GM18511 (cell line): ENCODE results near the gene MUC13.
"Not testable (repeated sequence)": the region's sequence is repeated elsewhere in the genome, so short reads cannot be mapped to it uniquely, and the experiment has no call there.

Experiments
- ATAC-seq: cut with Tn5 transposase; IDR thresholded peaks from one replicate; pipeline ENCODE4 v1.9.1; 2021; ENCODE audit warnings: mild to moderate bottlenecking, moderate library complexity; ENCODE audit not compliant: unreplicated experiment

MUC13 gene, protein sequence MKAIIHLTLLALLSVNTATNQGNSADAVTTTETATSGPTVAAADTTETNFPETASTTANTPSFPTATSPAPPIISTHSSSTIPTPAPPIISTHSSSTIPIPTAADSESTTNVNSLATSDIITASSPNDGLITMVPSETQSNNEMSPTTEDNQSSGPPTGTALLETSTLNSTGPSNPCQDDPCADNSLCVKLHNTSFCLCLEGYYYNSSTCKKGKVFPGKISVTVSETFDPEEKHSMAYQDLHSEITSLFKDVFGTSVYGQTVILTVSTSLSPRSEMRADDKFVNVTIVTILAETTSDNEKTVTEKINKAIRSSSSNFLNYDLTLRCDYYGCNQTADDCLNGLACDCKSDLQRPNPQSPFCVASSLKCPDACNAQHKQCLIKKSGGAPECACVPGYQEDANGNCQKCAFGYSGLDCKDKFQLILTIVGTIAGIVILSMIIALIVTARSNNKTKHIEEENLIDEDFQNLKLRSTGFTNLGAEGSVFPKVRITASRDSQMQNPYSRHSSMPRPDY

DNA sequence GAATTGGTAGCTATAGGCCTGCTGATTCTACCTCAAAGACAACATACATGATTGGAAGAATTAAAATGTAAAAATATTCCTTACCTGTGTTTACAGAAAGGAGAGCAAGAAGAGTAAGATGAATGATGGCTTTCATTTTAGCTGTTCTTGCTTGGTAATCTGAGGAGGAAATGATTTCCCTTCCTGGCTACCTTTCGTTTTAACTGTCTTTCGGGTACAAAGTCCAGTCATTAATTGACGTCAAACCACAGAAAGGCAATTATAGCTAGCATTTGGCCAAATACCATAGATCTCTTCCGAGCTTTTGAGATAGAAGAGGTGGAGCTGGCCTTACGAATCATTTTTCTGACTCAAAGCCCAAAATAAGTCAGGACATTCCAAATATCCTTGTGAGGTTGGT is at the start of gene MUC13:
MUC13 (minus strand) TSS at position 175 of the 400 bp plus-strand sequence; CDS start at position 136, 39 bp downstream.
- ATAC-seq: no peak

GRCh38 chr3:124982855-124983254 is 48.3 kb upstream of the MUC13 start:
- ATAC-seq: no peak

GRCh38 chr3:124981472-124981871 is 46.9 kb upstream of the MUC13 start:
- no peak for ATAC-seq

DNA sequence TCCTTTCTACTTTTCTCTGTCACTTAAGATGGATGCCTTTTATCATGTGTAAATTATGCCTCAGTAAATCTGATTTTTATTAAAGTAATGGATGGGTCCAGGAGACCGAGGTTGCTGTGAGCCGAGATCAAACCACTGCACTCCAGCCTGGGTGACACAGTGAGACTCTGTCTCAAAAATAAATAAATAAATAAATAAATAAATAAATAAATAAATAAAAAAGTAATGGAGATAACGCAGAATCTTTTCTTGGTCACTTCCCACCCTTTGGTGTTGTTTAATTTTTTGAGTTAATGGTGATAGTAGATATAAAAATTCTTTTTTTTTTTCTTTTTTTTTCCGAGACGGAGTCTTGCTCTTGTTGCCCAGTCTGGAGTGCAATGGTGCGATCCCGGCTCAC is 44.1 kb upstream of the MUC13 start:
- ATAC-seq: no peak

DNA sequence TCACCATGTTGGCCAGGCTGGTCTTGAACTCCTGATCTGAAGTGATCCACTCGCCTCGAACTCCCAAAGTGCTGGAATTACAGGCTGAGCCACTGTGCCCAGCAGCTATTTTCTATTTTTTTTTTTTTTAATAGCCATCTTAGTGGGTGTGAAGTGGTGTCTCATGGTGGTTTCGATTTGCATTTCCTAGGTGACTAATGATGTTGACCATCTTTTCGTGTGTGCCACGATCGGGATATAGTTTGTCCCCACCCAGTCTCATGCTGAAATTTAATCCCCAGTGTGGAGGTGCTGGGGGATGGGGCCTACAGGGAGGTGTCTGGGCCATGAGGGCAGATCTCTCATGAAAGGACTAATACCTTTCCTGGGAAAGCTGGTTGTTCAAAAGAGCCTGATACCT is 41.8 kb upstream of the MUC13 start:
- no peak for ATAC-seq

GRCh38 chr3:124974691-124975090 is 40.1 kb upstream of the MUC13 start:
- no peak for ATAC-seq

GRCh38 chr3:124973290-124973689 is 38.7 kb upstream of the MUC13 start:
- no peak for ATAC-seq

DNA sequence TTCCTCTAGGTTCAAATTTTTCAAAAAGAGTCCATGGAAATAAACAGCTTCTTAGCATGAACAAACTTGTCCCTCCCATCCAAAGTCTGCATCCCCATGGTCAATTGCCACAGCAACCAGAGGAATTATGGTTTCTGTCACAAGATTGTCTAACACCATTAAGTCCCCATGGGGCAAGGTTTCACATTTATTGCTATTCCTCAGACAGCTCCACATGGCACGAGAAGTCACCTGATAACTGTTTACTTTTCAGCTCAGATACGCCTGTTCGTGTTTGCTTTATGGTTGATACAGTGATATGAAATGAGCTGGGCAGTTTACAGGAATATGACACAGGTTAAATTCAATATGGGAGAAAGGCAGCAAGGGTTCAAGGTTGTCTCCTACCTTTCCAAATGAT is 37.9 kb upstream of the MUC13 start:
- ATAC-seq: no peak

DNA sequence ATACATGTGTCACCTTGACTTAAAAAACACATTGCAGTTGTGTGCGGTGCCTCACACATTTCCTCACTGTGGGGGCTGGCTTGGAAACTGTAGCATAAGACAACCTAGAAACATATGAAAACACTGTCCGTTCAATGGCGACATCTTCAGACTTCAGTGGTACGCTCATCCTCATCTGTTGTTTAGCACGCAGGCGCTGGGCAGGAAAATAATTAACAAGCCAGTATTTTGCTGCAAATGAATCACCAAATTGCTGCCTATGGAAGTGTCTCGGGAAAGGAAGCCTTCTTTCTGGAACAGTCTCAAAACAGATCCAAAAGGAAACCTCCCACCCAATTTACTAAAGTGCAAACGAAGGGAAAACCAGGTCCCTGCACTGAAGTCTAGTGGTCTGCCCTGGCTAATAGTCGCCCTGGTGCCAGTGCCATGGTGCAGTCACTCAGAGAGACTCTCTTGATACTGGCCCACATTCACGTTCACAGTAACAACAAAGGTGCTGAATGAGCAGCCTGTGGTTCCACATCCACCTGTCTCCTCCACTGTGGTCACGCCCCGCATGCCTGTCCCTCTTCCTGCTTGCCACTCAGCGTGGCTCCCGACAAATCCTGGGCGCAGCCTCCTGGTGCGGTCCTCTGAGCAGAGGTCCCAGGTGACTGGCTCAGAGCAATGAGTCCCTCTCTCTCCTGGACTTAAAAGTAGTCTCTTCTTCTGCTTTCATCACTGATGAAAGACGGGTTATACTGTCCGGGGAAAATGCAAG is 35.6 kb upstream of the MUC13 start:
- ATAC-seq: no peak

DNA sequence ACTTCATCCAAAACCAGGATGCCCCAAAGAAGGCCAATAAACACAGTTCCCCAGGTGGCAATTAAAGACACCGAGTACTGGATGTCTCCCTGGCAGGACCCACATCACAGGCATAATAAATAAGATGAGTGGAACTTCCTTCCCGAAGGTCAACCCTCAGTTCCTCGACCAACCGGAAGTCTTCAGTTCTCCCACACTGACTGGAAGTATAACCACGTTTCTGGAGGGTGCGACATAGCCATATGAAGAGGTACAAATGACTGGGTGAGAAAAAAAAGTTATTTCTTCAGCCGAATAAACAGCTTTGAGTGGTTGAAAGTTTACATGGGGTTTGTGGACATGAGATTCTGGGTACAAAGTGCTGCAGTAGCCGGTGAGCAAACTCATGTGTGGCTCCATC is 34.6 kb upstream of the MUC13 start:
- no peak for ATAC-seq

- no peak for ATAC-seq
Measured at GRCh38 chr3:124967964-124968363, 33.4 kb upstream of the MUC13 start.

DNA sequence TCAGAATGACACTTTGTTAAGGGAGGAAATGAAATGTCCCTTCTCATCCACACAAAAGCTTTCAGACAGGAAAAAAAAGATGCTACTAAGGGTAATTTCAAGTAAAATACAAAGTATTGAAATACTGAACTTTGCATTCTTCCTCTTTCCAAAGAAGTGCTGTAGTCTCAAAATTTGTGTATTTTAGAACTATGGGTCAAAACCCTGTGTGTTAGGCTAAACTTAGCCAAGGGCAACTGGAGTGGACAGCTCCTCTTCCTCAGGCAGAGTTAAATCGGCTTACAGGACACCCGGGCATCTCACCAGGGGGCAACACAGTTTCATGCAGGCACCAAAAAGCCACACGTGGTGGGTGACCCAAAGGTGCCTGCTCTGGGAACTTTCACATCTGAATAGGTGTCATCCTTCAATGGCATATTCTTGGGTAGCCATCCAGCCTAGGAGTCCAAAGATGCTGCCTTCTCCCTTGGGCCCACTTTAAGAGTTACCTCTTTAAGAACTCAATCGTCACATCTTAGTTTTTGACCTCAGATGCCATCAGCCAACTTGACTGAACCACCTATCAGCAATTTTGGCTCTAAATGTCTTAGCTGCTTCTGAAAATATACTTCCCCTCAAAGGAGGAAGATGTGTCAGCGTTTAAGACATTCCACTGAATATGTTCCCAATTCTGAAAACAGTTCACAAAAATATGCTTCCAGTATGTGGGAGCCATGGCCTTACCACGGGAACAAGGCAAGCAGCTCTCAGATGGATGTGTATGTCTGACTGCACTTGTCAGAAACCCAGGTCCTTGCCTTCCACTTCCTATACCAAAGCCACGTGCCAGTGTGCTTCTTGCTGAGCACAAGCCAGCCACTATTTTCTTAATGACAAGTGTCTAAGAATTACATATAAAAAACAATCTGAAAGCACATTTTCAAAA is 32.2 kb upstream of the MUC13 start:
- no peak for ATAC-seq

DNA sequence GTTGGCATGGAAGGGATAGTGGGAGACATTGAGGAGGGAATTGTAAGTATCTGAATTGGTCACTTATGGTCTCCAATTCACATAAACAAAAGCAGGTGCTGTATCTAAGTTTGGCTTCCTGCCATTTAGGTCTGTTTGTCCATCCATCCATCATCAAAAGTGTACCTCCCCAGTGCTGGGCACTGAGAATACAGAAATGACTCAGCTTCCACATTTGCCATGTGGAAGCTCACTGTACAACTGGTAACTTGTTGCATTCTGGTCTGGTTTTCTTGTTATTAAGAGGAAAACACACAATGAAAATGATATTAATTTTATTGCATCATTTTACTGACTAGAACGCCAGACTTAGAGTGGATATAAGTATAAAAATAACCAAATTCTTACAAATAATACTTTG is 30.9 kb upstream of the MUC13 start:
- no peak for ATAC-seq

DNA sequence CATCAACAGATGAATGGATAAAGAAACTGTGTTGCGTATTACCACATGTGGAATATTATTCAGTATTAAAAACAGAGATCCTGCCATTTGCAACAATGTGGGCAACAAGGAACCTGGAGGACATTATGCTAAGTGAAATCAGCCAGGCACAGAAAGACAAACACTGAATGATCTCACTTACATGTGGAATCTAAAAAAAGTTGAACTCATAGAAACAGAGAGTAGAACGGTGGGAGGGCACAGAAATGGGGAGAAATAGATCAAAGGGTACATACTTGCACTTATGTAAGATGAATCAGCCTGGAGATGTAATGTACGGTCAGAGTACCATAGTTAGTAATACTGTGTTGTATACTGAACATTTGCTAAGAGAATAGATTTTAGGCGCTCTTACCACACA is 29.8 kb upstream of the MUC13 start:
- ATAC-seq: no peak

- no peak for ATAC-seq
Measured at GRCh38 chr3:124963755-124964154, 29.2 kb upstream of the MUC13 start.

DNA sequence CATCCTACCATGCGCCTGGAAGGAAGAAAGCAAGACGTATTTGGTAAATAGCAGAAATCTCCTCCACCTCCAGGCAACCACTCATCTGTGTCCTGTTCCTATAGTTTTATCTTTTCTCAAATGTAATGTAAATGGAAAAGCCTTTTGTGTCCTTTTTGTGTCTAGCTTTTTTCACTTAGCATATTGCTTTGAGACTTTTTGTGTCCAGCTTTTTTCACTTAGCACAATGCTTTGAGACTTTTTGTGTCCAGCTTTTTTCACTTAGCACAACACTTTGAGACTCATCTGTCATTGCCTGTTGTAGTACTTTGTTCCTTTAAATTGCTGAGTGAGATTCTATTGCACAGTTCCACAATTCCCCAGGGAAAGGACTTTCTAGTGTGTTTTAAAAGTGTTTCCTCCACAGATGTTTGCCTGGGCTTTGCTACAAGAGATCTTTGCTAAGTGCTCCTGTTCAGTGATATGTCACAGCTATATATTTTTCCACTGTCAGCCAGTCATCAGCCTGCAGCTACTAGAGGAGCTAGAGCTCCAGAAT is 27.9 kb upstream of the MUC13 start:
- ATAC-seq: no peak

DNA sequence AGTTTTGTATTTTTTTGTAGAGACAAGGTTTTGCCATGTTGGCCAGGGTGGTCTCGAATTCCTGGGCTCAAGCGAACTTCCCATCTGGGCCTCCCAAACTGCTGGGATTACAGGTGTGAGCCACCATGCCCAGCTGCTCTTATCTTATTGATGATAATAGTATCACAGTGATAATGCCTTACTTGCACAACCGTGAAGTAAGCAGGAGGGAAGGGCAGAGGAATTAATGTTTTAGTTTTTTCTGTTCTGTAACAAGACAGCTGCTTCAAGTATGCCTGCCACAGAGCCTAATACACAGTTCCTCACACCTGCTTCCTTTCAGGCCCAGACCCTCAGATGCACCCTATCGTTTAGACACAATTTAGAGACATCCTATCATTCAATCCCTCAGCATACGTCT is 26.1 kb upstream of the MUC13 start:
- no peak for ATAC-seq

DNA sequence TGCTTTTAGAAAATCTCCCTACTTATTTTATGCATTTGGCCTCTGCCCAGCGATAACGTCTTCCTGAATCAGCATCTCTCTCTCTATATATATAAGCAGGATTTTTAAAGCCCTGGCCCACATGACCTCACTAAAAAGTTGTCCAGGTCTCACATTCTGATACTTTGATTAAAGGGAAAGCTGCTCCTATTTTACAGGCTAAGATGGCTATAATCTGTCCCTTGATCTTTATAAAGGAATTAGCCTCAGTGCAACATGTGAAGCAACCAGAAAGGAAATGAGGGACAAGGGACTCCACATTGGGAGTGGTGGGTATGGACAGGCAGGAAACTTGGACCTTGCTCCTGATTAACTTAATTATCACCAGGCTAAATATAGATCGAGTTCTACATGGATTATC is 25.6 kb upstream of the MUC13 start:
- ATAC-seq: no peak

GRCh38 chr3:124957951-124958350 is 23.4 kb upstream of the MUC13 start:
- not testable (repeated sequence) for ATAC-seq

DNA sequence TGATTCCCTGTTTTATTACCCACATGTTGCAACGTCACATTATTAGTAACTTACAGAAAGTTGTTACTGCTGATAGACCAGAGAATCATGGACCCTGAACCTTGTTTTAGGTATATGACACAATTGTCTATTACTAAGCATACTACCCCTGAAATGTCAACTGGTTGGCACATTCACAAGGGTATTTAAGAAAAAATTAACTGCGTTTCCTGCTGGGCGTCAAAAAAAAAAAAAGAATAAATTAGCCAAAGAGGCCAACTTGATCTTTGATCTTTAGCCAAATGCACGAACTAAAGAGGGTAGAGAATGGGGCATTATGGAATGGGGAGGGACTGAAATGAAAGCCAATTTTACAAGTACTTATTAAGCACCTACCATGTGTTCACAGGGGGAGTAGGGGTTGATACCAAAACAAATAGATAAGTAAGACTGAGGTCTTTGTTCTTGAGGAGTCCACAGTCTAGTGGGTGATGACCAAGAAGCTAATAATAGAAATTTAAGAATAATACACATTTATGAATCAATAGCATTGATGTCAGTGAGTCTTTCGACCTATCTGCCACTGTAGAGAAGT is 17.8 kb upstream of the MUC13 start:
- no peak for ATAC-seq
